GM20000 (cell line): ENCODE results near the gene MC1R.

ENCODE experiments used
- DNase-seq: peaks from one replicate; pipeline ENCODE4 v3.0.0; 2012; ENCODE audit warnings: low spot score
- CTCF ChIP-seq: IDR thresholded peaks from 2 replicates; pipeline ENCODE4 v1.5.1; 2012; ENCODE audit warnings: mild to moderate bottlenecking, control low read depth; ENCODE audit errors: extremely low read depth, missing control alignments

MC1R gene

GRCh38 chr16:89890886-89891657 lies 27.6 kb upstream of the MC1R start:
- TF ChIP-seq CTCF, result no peak

GRCh38 chr16:89892055-89892630 lies 26.5 kb upstream of the MC1R start:
- DNase-seq, result no peak
- no peak for TF ChIP-seq CTCF

More at GRCh38 chr16:89890886-89891657, 27.6 kb upstream of the MC1R start:
- no peak for DNase-seq

- DNase-seq, result no peak
- no peak for TF ChIP-seq CTCF
Measured at GRCh38 chr16:89892635-89893034, 26.0 kb upstream of the MC1R start.

- no peak for DNase-seq
- no peak for TF ChIP-seq CTCF
Measured at GRCh38 chr16:89893642-89894548, 24.8 kb upstream of the MC1R start.

GRCh38 chr16:89895482-89896250 lies 23.0 kb upstream of the MC1R start:
- no peak for TF ChIP-seq CTCF

GRCh38 chr16:89897204-89897603 lies 21.5 kb upstream of the MC1R start:
- no peak for TF ChIP-seq CTCF
- DNase-seq, result no peak

More at GRCh38 chr16:89895482-89896250, 23.0 kb upstream of the MC1R start:
- DNase-seq, result no peak
